Mammary epithelial cell (primary cell): ENCODE results near the gene SPESP1.

Experiments used
- CTCF ChIP-seq, 2 donors: IDR thresholded peaks in 1 of 2; conservative IDR thresholded peaks in 1 of 2; 2 replicates each; pipeline ENCODE4 v1.5.1; 2011 to 2012; ENCODE audit warnings: inconsistent platforms in 2 of 2, low read length in 2 of 2, mild to moderate bottlenecking in 2 of 2, control low read depth in 1 of 2, low read depth in 1 of 2; ENCODE audit not compliant: insufficient read depth in 1 of 2; ENCODE audit errors: extremely low read depth in 1 of 2
- EZH2 ChIP-seq: IDR thresholded peaks from 2 replicates; pipeline ENCODE4 v1.6.1; 2012; ENCODE audit warnings: low read length, inconsistent platforms, borderline replicate concordance

- TF ChIP-seq CTCF (conservative IDR thresholded peaks at IDR 0.05 in 1 of 2, IDR thresholded peaks at IDR 0.05 in 1 of 2; ENCODE audit: extremely low read depth in 1 of 2, insufficient read depth in 1 of 2, low read depth in 1 of 2, low read length in 2 of 2) (no peak), EZH2 (no peak)
Measured at GRCh38 chr15:68987120-68987519, 56.8 kb downstream of the SPESP1 start.
